ENCODE data around the gene EXOC7. TPM values are rescaled to one million over a fixed set of nuclear protein-coding genes. Genes with fewer than 3 reads are reported as not detected.

The EXOC7 gene, protein sequence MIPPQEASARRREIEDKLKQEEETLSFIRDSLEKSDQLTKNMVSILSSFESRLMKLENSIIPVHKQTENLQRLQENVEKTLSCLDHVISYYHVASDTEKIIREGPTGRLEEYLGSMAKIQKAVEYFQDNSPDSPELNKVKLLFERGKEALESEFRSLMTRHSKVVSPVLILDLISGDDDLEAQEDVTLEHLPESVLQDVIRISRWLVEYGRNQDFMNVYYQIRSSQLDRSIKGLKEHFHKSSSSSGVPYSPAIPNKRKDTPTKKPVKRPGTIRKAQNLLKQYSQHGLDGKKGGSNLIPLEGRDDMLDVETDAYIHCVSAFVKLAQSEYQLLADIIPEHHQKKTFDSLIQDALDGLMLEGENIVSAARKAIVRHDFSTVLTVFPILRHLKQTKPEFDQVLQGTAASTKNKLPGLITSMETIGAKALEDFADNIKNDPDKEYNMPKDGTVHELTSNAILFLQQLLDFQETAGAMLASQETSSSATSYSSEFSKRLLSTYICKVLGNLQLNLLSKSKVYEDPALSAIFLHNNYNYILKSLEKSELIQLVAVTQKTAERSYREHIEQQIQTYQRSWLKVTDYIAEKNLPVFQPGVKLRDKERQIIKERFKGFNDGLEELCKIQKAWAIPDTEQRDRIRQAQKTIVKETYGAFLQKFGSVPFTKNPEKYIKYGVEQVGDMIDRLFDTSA
- total RNA-seq (2022; extraction: Qiagen RNA extraction) = 52.7 to 68.6 TPM (median 61.2 TPM) in 5 replicates

DNA sequence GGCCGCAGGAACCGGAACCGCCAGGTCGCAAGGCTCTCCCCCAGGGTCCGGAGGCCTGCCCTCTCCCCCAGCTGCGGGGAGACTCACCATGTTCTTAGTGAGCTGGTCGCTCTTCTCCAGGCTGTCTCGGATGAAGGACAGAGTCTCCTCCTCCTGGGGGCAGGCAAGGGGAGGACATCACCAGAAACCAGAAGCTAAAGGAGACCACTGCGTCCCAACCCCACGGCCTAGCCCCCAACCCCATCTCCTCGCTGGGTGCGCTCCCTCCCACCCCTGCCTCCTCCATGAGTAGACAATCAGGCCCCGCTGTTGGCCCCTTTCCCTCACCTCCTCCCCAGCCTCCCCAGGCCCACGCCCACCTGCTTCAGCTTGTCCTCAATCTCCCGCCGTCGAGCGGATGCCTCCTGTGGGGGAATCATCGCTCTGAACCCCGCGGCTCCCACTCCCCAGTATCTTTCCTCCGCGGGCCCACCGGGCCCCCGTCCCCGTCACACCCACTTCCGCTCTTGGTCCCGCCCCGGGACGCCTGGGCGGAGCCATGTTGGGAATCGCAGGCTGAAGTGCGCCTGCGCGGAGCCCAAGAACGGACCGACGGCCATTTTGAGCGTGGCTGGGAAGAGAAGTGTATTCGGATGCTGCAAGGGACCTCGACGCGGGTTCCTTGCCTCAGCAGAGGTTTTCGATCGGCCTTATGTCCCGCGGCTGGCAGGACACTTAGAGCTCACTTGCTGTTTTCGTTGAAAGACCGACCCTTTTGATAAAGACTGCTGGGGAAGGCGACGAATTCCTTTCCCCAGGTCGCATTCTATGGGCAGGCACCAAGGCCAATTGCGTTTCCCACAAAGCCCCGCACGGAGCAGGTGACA lies at the start of gene EXOC7:
Gene EXOC7, minus strand, starts transcription at position 514 of the 866 bp plus-strand sequence. Its CDS starts 95 bp downstream, at position 419.

DNA sequence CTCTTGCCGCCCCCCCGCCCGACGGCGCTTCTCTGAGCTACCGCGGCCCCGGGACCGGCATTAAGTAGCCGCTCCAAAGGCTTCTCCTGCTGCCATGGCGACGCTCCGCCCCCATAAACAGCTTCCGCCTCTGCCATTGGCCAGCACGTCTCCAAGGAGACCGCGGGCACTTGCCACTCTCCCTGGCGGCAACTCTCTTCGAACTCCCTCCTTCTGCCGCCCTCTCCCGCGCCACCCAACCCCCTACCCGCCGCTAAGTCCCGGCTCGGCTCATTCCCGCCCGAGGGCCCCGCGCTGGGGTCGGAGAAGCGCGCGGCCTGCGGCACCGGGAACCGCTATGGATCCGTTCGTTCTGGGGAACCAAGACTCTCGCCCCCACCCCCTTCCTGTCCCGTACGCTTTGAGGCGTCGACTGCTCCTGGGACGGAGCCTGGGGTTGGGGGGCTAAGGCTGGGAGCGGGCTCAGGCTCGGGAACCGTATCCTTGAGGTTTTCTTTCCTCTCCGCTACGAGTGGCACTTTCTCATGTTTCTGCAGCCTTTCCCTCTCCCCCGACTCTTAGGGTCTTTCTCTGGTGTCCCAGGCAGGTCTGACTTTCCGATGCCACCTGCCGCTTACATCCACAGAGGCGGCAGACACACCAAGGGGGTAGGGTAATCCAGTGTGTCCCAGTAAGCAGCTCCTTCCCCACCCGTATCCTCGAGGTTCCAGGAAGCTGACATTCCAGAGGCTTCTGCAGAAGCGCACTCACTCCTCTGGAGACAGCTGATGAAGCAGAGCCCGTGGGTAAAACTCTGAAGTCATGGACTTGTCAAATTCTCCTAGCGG lies 37.8 kb upstream of the EXOC7 start, which contains the start of gene FOXJ1:
Gene FOXJ1, minus strand, starts transcription at position 34 of the 827 bp plus-strand sequence. CDS start 850 bp downstream, outside the sequence.

DNA sequence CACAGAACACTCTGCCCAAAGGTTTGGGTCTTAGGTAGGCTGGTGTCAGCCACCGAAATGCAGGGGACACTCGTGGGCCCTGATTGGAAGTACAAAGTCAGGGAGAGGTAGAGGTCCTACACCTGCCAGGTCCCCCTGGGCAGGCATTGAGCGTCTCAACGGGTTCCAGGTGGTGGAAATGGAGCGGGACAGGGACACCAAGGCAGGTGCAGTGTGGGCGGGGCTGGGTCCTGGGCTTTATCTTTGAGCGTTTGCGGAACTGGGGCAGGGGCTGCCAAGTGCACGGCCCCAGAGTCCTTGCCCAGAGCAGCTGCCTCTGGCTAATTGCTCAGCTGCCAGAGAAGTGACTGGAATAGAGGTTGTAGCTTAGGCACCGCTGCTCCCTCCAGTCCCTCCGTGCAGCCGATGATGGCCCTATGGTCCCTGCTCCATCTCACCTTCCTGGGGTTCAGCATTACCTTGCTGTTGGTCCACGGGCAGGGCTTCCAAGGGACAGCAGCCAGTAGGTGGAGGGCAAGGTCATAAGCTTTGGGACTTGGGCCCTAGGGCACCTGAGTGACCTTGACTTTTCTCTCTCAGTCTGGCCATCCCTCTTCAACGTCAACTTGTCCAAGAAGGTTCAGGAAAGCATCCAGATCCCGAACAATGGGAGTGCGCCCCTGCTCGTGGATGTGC lies 24.6 kb downstream of the EXOC7 start, which contains the start of gene ZACN:
Gene ZACN, plus strand, starts transcription at position 323 of the 675 bp plus-strand sequence. Its CDS starts 83 bp downstream, at position 406.

DNA sequence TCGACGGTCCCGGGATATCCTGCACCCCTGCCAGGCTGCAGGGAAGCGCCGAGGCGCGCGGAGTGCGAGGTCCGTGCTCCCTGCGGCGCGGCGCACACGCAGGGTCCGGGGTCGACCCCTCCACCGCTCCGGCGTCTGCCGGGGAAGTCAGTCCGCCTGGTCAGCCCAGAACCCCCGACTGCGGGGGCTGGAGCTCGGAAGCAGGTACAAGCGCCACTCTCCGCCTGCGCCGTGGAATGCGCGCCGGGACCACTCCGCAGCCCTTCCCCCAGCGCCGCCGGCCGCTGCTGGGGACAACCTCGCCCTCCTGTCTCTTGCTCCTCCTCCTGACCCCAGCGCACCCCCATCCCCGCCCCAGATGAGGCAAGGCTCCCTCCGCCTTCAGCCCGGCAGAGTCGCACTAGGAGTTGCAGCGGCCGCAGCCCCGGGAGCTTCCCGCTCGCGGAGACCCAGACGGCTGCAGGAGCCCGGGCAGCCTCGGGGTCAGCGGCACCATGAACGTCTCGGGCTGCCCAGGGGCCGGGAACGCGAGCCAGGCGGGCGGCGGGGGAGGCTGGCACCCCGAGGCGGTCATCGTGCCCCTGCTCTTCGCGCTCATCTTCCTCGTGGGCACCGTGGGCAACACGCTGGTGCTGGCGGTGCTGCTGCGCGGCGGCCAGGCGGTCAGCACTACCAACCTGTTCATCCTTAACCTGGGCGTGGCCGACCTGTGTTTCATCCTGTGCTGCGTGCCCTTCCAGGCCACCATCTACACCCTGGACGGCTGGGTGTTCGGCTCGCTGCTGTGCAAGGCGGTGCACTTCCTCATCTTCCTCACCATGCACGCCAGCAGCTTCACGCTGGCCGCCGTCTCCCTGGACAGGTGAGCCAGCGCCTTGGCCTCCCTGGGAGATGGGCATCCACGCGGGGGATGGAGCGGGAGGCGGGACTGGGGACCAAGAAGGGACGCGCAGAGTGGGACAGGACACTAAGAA lies 28.9 kb downstream of the EXOC7 start, which contains the start of gene GALR2:
Gene GALR2, plus strand, starts transcription at position 392 of the 974 bp plus-strand sequence. Its CDS starts 103 bp downstream, at position 495.

DNA sequence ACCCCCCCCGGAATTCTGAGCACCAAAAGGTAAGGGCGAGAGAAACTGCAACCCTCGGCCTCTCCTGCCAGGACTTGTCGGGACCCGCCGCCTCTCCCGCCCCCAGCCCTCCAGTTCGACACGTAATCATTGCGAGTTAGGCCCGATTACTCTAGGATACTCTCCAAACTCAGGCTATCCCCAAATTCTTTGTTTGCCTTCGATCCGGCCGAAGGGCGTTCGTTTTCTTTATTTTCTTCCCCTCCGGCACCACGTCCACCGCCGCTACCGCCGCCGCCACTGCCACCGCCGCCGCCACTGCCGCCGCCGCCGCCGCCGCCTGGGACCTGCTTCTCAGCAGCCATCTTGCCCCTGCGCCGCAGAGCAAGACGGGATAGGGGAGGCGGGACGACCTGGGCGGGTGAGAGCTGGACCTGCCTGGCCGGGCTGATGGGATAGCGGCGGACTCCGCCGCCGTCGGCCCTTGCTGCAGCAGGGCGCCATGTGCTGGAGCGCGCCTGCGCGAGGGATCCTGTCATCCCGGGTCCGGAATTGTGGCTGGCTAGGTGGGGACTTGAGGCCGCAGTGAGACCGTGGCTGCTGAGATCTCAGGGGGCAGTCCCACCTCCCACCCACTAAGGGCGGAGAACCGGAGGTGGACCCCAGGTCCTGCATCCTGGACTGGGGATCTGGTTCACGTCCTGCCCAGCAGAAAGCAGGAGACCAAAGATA lies 31.3 kb downstream of the EXOC7 start, which contains the start of gene SRP68:
Gene SRP68, minus strand, starts transcription at position 370 of the 711 bp plus-strand sequence. Its CDS starts 26 bp downstream, at position 344.

Other genes starting within 250 kb of the EXOC7 start
- 86.8 to 93.9 TPM (median 89.6 TPM) in 5 replicates for gene WBP2, start 248.5 kb downstream of the EXOC7 start, total RNA-seq (2022; extraction: Qiagen RNA extraction)
- gene TRIM47, start 225.2 kb downstream of the EXOC7 start, total RNA-seq (2022; extraction: Qiagen RNA extraction) = 145 to 227 TPM (median 215 TPM) in 5 replicates
- gene TRIM65, start 206.8 kb downstream of the EXOC7 start, total RNA-seq (2022; extraction: Qiagen RNA extraction) = 24.6 to 40.6 TPM (median 35.3 TPM) in 5 replicates
- gene MRPL38, start 198.9 kb downstream of the EXOC7 start, total RNA-seq (2022; extraction: Qiagen RNA extraction) = 78.3 to 135 TPM (median 120 TPM) in 5 replicates
- 3.8 to 8.2 TPM (median 7.2 TPM) in 5 replicates for gene FBF1, start 162.7 kb downstream of the EXOC7 start, total RNA-seq (2022; extraction: Qiagen RNA extraction)
- gene ACOX1, start 124.6 kb downstream of the EXOC7 start, total RNA-seq (2022; extraction: Qiagen RNA extraction) = 15.4 to 19.6 TPM (median 18.6 TPM) in 5 replicates
- gene TEN1, start 124.5 kb downstream of the EXOC7 start, total RNA-seq (2022; extraction: Qiagen RNA extraction) = 20.4 to 22.4 TPM (median 22.0 TPM) in 5 replicates
- gene CDK3, start 102.9 kb downstream of the EXOC7 start, total RNA-seq (2022; extraction: Qiagen RNA extraction) = 1.3 to 4.7 TPM (median 4.1 TPM) in 5 replicates
- 12.7 to 19.5 TPM (median 17.8 TPM) in 5 replicates for gene EVPL, start 76.5 kb downstream of the EXOC7 start, total RNA-seq (2022; extraction: Qiagen RNA extraction)
- gene SRP68, start 31.3 kb downstream of the EXOC7 start, total RNA-seq (2022; extraction: Qiagen RNA extraction) = 70.7 to 88.6 TPM (median 85.9 TPM) in 5 replicates
- 0.54 to 1.8 TPM (median 1.7 TPM) in 5 replicates for gene GALR2, start 29.0 kb downstream of the EXOC7 start, total RNA-seq (2022; extraction: Qiagen RNA extraction)
- gene ZACN, start 24.6 kb downstream of the EXOC7 start, total RNA-seq (2022; extraction: Qiagen RNA extraction) = 0.08 to 0.39 TPM (median 0.20 TPM) in 5 replicates
- gene FOXJ1, start 37.5 kb upstream of the EXOC7 start, total RNA-seq (2022; extraction: Qiagen RNA extraction) = 0.65 to 1.4 TPM (median 1.1 TPM) in 5 replicates
- gene RNF157, start 136.7 kb upstream of the EXOC7 start, total RNA-seq (2022; extraction: Qiagen RNA extraction) = 9.1 to 12.6 TPM (median 12.4 TPM) in 5 replicates
- 99.9 to 203 TPM (median 190 TPM) in 5 replicates for gene UBALD2, start 161.6 kb upstream of the EXOC7 start, total RNA-seq (2022; extraction: Qiagen RNA extraction)
- gene QRICH2, start 204.5 kb upstream of the EXOC7 start, total RNA-seq (2022; extraction: Qiagen RNA extraction) = 0.56 to 1.4 TPM (median 0.84 TPM) in 5 replicates